Neural crest cell (in vitro differentiated cells): ENCODE results near the gene HAUS7. TPM values are rescaled to one million over a fixed set of nuclear protein-coding genes. Genes with fewer than 3 reads are reported as not detected.
A peak's percentile ranks its signal among the peaks of the same experiment; 100 is the strongest.

ENCODE experiments used
- DNase-seq: peaks from one replicate; pipeline ENCODE4 v3.0.0; 2021; ENCODE audit warnings: low read depth, mixed read lengths, low spot score
- H3K27ac Mint-ChIP-seq: one replicate; pipeline ENCODE4 v1.8.0; 2021; ENCODE audit warnings: mild to moderate bottlenecking, mixed read lengths; ENCODE audit not compliant: unreplicated experiment
- H3K27me3 Mint-ChIP-seq: 2 replicates; pipeline ENCODE4 v1.8.0; 2021; ENCODE audit warnings: low read depth, mild to moderate bottlenecking, mixed read lengths
- H3K36me3 Mint-ChIP-seq: 2 replicates; pipeline ENCODE4 v1.8.0; 2021; ENCODE audit warnings: low read depth, mild to moderate bottlenecking, mixed read lengths
- H3K4me1 Mint-ChIP-seq: 2 replicates; pipeline ENCODE4 v1.8.0; 2021; ENCODE audit warnings: mixed read lengths
- H3K4me3 Mint-ChIP-seq: one replicate; pipeline ENCODE4 v1.8.0; 2021; ENCODE audit warnings: mild to moderate bottlenecking, mixed read lengths
- H3K9me3 Mint-ChIP-seq: 2 replicates; pipeline ENCODE4 v1.8.0; 2021; ENCODE audit warnings: mixed read lengths
- long read RNA-seq: library from polyadenylated mRNA; unstranded; transcript quantifications from one replicate; pipeline ENCODE4 v2.0.0, GENCODE V29; 2020
- total RNA-seq: library from RNA; stranded (reverse); gene quantifications from 2 replicates; pipeline ENCODE4 v1.2.1, GENCODE V29; 2021
- TF ChIP-seq, protein P1 (sequence below): fragments of 200-600 bp; sonication (generic); conservative IDR thresholded peaks from 2 replicates; pipeline ENCODE4 v1.5.0; 2021; ENCODE audit warnings: antibody characterized with exemption, mild to moderate bottlenecking

The HAUS7 gene
- 51.8 and 58.8 TPM in 2 replicates for total RNA-seq
- long read RNA-seq, transcript HAUS7-202 (10 exons, 1,363 nt): major isoform, 49 of 53 reads
- long read RNA-seq, partial matches to known transcripts: 0 of 53 reads
- long read RNA-seq, other reads (novel, unspliced or antisense): 3 of 53 reads

DNA sequence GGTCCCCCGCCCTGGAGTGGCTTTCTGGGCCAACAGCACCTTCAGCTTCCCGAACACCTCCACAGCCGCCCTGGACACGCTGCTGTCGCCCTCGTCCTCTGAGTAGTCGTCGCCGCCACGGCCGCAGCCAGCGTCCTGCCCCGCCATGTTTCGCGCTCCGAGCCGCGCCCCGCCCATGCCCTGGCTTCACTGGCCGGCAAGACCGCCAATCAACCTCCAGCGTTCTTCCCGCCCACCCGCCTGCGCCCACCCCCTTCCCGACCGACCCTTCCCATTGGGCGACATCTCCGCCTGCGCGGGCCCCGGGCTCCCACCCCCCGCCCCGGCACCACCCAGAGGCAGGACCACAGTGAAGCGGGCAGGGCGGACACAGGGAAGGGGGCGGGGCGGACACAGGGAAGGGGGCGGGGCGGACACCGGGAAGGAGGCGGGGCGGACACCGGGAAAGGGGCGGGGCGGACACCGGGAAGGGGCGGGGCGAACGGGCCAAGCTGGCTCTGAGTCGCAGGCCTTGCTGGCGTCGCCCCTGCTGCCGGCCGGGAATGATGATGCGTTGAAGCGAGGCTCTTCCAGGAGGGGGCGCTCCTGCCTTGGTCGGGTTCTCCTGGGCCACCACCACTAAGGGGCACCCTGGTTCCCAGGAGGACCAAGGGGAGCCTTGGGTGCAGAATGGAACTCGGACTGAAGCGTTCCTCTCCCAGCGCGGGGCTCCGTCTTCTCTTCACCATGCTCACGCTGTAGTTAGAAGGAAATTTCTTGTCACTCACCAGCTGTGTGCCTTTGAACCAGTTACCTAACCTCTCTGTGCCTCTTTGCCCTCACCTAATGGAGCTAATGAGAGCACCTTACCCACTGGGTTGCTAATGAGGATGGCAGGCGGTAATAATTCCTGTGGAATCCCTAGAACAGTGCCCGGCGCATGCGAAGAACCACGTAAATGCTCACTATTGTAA lies at the start of gene HAUS7:
TSS of gene HAUS7 (minus strand) at position 166 of the 953 bp plus-strand sequence. CDS start at position 147, 19 bp downstream.
- no peaks in the 10 kb centered on the region for H3K36me3 Mint-ChIP-seq
- peak; percentile 87 for DNase-seq
- H3K9me3 Mint-ChIP-seq: no peaks in the 10 kb centered on the region
- no peak within 1 kb of the TSS for H3K27ac Mint-ChIP-seq
- TF ChIP-seq, protein P1, sequence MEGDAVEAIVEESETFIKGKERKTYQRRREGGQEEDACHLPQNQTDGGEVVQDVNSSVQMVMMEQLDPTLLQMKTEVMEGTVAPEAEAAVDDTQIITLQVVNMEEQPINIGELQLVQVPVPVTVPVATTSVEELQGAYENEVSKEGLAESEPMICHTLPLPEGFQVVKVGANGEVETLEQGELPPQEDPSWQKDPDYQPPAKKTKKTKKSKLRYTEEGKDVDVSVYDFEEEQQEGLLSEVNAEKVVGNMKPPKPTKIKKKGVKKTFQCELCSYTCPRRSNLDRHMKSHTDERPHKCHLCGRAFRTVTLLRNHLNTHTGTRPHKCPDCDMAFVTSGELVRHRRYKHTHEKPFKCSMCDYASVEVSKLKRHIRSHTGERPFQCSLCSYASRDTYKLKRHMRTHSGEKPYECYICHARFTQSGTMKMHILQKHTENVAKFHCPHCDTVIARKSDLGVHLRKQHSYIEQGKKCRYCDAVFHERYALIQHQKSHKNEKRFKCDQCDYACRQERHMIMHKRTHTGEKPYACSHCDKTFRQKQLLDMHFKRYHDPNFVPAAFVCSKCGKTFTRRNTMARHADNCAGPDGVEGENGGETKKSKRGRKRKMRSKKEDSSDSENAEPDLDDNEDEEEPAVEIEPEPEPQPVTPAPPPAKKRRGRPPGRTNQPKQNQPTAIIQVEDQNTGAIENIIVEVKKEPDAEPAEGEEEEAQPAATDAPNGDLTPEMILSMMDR: peak; percentile 70
- H3K4me1 Mint-ChIP-seq: no peaks in the 10 kb centered on the region
- peak within 1 kb of the TSS; percentile 89 for H3K4me3 Mint-ChIP-seq
- no peaks in the 10 kb centered on the region for H3K27me3 Mint-ChIP-seq

DNA sequence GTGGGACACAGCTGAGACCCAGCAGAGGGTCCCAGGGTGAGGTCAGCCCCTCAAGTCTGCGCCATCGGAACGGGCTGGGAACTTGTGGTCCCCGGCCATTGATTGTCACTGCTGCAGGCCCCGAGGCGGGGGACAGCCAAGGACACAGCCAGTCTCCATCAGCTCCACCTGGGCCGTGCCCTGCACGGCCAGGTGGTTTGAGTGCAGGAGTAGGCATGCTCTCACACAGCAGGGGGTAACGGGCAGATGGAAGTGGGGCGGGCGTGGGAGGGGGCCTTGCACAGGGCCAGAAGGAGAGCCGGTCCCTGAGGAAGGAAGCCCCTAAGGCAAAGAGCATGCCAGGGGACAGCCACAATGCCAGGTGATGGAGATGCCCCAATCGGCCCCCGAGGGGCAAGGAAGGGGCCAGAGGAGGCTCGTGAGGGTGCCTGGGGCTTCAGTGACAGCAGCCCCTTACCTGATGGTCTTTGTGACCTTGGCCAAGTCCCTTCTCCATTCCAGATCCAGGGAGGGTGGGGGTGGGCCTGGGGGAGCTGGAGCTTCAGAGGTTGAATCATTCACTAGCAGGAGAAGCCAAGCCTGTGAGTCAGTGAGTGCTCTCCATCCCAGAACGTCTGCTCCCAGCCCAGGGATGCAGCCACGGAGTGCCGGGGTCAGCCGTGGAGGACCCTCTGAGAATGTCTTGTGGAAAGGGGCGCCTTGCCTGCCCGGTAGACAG lies 49.4 kb upstream of the HAUS7 start:
- H3K27me3 Mint-ChIP-seq: peaks cover 73% of the 10 kb centered on the region
- H3K9me3 Mint-ChIP-seq: no peaks in the 10 kb centered on the region
- TF ChIP-seq, protein P1: no peak
- no peak for DNase-seq
- H3K4me1 Mint-ChIP-seq: peaks cover 3% of the 10 kb centered on the region
- H3K27ac Mint-ChIP-seq: no peak overlapping the region
- no peak overlapping the region for H3K4me3 Mint-ChIP-seq
- peaks cover 4% of the 10 kb centered on the region for H3K36me3 Mint-ChIP-seq

DNA sequence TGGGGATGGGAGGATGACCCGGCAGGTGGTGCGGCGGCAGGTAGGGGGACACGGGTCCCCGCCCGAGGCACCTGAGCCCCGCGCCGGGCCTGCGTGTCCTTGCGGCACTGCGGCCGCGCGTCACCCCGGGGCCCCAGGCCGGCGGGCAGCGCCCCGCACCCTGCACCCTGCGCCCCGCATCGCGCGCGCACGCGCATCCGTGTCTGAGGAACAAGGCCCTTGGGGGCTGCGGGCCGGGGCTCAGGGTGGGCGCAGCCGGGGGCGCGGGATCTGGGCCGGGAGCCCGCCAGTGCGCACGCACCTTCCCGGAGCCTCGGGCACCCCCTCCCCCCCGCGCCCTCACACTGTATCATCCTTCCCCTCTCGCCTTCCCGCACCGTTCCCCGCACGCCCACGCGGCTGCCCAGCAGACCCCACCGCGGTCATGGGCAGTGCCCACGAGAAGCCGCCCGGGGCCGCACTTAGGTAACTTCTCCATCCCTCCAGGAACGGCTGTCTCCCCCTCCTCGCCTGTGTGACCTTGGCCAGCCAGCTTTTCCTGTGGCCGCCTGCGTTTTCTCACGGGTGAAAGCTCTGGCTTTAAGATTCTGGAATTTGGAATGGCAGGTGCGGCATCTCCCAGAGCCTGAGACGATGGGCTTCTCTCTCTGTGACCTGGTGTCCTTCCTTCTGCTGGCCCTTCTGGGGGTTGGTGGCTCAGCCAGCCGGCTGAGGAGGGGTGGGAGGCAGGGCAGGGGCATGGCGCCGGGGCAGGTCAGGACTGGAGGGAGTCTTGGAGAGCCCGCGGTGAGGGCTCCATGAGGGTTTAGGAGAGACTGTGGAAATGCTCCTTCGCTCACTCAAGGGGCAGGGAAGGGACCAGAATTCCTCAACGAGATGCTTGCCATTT lies 47.8 kb upstream of the HAUS7 start:
- Mint-ChIP-seq H3K9me3 (no peaks in the 10 kb centered on the region), H3K27ac (no peak overlapping the region), H3K4me3 (peak overlapping the region; percentile 27), H3K4me1 (peaks cover 3% of the 10 kb centered on the region), H3K36me3 (peaks cover 4% of the 10 kb centered on the region), H3K27me3 (peaks cover 75% of the 10 kb centered on the region)
- TF ChIP-seq, protein P1: no peak
- no peak for DNase-seq

DNA sequence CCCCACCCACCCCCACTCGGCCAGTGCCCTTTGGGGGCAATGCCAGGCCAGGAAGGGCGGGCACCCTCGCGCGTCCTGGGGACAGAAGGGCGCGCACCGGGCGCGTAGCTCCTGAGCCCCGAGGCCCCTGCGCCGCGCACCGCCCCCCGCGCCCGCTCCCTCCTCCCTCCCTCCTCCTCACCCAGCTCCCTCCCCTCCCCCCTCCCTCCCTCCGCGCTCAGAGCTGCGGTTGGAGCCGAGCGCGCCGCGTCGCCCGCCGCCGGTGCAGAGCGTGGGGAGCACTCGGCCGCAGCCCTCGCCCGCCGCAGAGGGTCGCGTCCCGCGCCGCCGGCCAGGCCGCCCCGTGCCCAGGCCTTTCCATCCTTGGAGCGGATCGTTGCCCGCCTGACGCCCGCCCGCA lies 47.0 kb upstream of the HAUS7 start, which contains the start of gene ATP2B3:
TSS of gene ATP2B3 (plus strand) at position 220 of the 400 bp plus-strand sequence. CDS start 18,606 bp downstream, outside the sequence.
- no peaks in the 10 kb centered on the region for H3K9me3 Mint-ChIP-seq
- peak within 1 kb of the TSS; percentile 27 for H3K4me3 Mint-ChIP-seq
- DNase-seq: no peak
- TF ChIP-seq, protein P1: no peak
- peaks cover 68% of the 10 kb centered on the region for H3K27me3 Mint-ChIP-seq
- peaks cover 4% of the 10 kb centered on the region for H3K36me3 Mint-ChIP-seq
- no peak within 1 kb of the TSS for H3K27ac Mint-ChIP-seq
- peaks cover 3% of the 10 kb centered on the region for H3K4me1 Mint-ChIP-seq
